HG02970 (cell line): ENCODE measurements around the gene FBL.
"Not testable (repeated sequence)": the region's sequence is repeated elsewhere in the genome, so short reads cannot be mapped to it uniquely, and the experiment has no call there.

Experiments
- ATAC-seq: cut with Tn5 transposase; IDR thresholded peaks from one replicate; pipeline ENCODE4 v1.9.1; 2021; ENCODE audit warnings: mild to moderate bottlenecking, moderate library complexity, moderate number of reproducible peaks; ENCODE audit not compliant: unreplicated experiment, low FRiP score

The FBL gene

GRCh38 chr19:39877488-39877887 lies 31.3 kb upstream of the FBL start:
- ATAC-seq = not testable (repeated sequence)

GRCh38 chr19:39876486-39876885 lies 30.3 kb upstream of the FBL start:
- ATAC-seq = not testable (repeated sequence)

GRCh38 chr19:39875401-39875864 lies 29.3 kb upstream of the FBL start:
- ATAC-seq = not testable (repeated sequence)

- no peak for ATAC-seq
These were observed 28.2 kb upstream of the FBL start for GRCh38 chr19:39874404-39874803.

- no peak for ATAC-seq
These were observed 27.2 kb upstream of the FBL start for GRCh38 chr19:39873385-39873784.

- ATAC-seq = no peak
These were observed 26.0 kb upstream of the FBL start for GRCh38 chr19:39871886-39872866.

GRCh38 chr19:39871362-39871761 lies 25.2 kb upstream of the FBL start:
- ATAC-seq = no peak

GRCh38 chr19:39870171-39870971 lies 24.2 kb upstream of the FBL start:
- no peak for ATAC-seq

- ATAC-seq = no peak
These were observed 21.8 kb upstream of the FBL start for GRCh38 chr19:39867952-39868351.

- no peak for ATAC-seq
These were observed 21.0 kb upstream of the FBL start for GRCh38 chr19:39867133-39867532.

GRCh38 chr19:39865953-39866352 lies 19.8 kb upstream of the FBL start:
- no peak for ATAC-seq

GRCh38 chr19:39865186-39865585 lies 19.0 kb upstream of the FBL start:
- no peak for ATAC-seq

GRCh38 chr19:39864118-39864517 lies 17.9 kb upstream of the FBL start:
- no peak for ATAC-seq

- no peak for ATAC-seq
These were observed 12.4 kb upstream of the FBL start for GRCh38 chr19:39858541-39858940.

GRCh38 chr19:39852882-39853281 lies 6.7 kb upstream of the FBL start:
- no peak for ATAC-seq

- ATAC-seq = no peak
These were observed 4.7 kb upstream of the FBL start for GRCh38 chr19:39850892-39851291.

- ATAC-seq = no peak
These were observed 2.2 kb upstream of the FBL start for GRCh38 chr19:39848392-39848791.

- ATAC-seq = no peak
These were observed 1.3 kb upstream of the FBL start for GRCh38 chr19:39847525-39847924.

GRCh38 chr19:39846678-39847486 lies 703 bp upstream of the FBL start:
- ATAC-seq = no peak

- ATAC-seq = no peak
These were observed 621 bp downstream of the FBL start for GRCh38 chr19:39845584-39845932.

GRCh38 chr19:39845172-39845571 lies 1.0 kb downstream of the FBL start:
- no peak for ATAC-seq
